Ureter (tissue), 1 donor: ENCODE measurements around the gene ALDOA. TPM values are rescaled to one million over a fixed set of nuclear protein-coding genes. Genes with fewer than 3 reads are reported as not detected.

Source experiments
- DNase-seq: peaks from one replicate; pipeline ENCODE4 v3.0.0-alpha.2; 2020; ENCODE audit warnings: low spot score
- total RNA-seq: library from RNA; stranded (reverse); gene quantifications from one replicate; pipeline ENCODE4 v1.2.4, GENCODE V29; 2023
- donor health status: DM: yes; HTN: yes; CAD: no.

The ALDOA gene
- total RNA-seq, 1 donor from 2014 or later, result 1,279 TPM

GRCh38 chr16:30115238-30115637 lies 49.7 kb downstream of the ALDOA start:
- DNase-seq, result peak; percentile 59

- no peak for DNase-seq
Observed at GRCh38 chr16:30116291-30117207, 51.0 kb downstream of the ALDOA start.

GRCh38 chr16:30117768-30118167 lies 52.2 kb downstream of the ALDOA start:
- DNase-seq, result no peak

- no peak for DNase-seq
Observed at GRCh38 chr16:30119428-30119827, 53.9 kb downstream of the ALDOA start.

Other genes starting within 250 kb of the ALDOA start
- gene PAGR1, start 249.6 kb upstream of the ALDOA start, total RNA-seq, result 20.7 TPM
- gene MVP, start 245.3 kb upstream of the ALDOA start, total RNA-seq, result 158 TPM
- 71.4 TPM for gene CDIPT, start 202.5 kb upstream of the ALDOA start, total RNA-seq
- 7.5 TPM for gene SEZ6L2, start 166.2 kb upstream of the ALDOA start, total RNA-seq
- 1.2 TPM for gene ASPHD1, start 165.3 kb upstream of the ALDOA start, total RNA-seq
- gene KCTD13, start 139.5 kb upstream of the ALDOA start, total RNA-seq, result 33.6 TPM
- 131 TPM for gene TMEM219, start 103.7 kb upstream of the ALDOA start, total RNA-seq
- 45.1 TPM for gene TAOK2, start 91.9 kb upstream of the ALDOA start, total RNA-seq
- 11.2 TPM for gene HIRIP3, start 70.1 kb upstream of the ALDOA start, total RNA-seq
- 88.5 TPM for gene INO80E, start 69.5 kb upstream of the ALDOA start, total RNA-seq
- 3.1 TPM for gene DOC2A, start 54.7 kb upstream of the ALDOA start, total RNA-seq
- gene C16orf92, start 42.6 kb upstream of the ALDOA start, total RNA-seq, result not detected
- gene TLCD3B, start 34.5 kb upstream of the ALDOA start, total RNA-seq, result not detected
- 88.9 TPM for gene PPP4C, start 10.2 kb downstream of the ALDOA start, total RNA-seq
- 8.9 TPM for gene TBX6, start 26.2 kb downstream of the ALDOA start, total RNA-seq
- 31.0 TPM for gene YPEL3, start 30.5 kb downstream of the ALDOA start, total RNA-seq
- 53.1 TPM for gene GDPD3, start 47.8 kb downstream of the ALDOA start, total RNA-seq
- 96.4 TPM for gene MAPK3, start 57.5 kb downstream of the ALDOA start, total RNA-seq
- 24.2 TPM for gene CORO1A, start 117.8 kb downstream of the ALDOA start, total RNA-seq
- gene BOLA2B, start 127.9 kb downstream of the ALDOA start, total RNA-seq, result 82.9 TPM
- 36.4 TPM for gene SLX1A, start 128.1 kb downstream of the ALDOA start, total RNA-seq
- gene SULT1A3, start 133.5 kb downstream of the ALDOA start, total RNA-seq, result 28.3 TPM
- 48.8 TPM for gene NPIPB13, start 182.7 kb downstream of the ALDOA start, total RNA-seq